Upper lobe of right lung (tissue), 1 donor: Measurements from ENCODE around the gene KIAA0825. TPM values are rescaled to one million over a fixed set of nuclear protein-coding genes. Genes with fewer than 3 reads are reported as not detected.

Experiments used
- ATAC-seq: fragments of 200-7000 bp; cut with Tn5 transposase; one replicate; pipeline ENCODE4 v1.9.1; 2020; ENCODE audit warnings: mild to moderate bottlenecking, moderate library complexity
- DNase-seq: peaks from one replicate; pipeline ENCODE4 v3.0.0-alpha.2; 2020
- H3K27ac ChIP-seq: fragments of 200-600 bp; one replicate; pipeline ENCODE4 v1.8.0; 2022
- H3K27me3 ChIP-seq: fragments of 200-600 bp; one replicate; pipeline ENCODE4 v1.8.0; 2022; ENCODE audit warnings: mild to moderate bottlenecking
- H3K36me3 ChIP-seq: fragments of 200-600 bp; one replicate; pipeline ENCODE4 v1.8.0; 2022
- H3K4me1 ChIP-seq: fragments of 200-600 bp; one replicate; pipeline ENCODE4 v1.8.0; 2022
- H3K4me3 ChIP-seq: fragments of 200-600 bp; one replicate; pipeline ENCODE4 v1.8.0; 2022; ENCODE audit warnings: mild to moderate bottlenecking
- H3K9me3 ChIP-seq: fragments of 200-600 bp; one replicate; pipeline ENCODE4 v1.8.0; 2022
- intact Hi-C: fragments of 100-400 bp; cut with DNase I; formaldehyde crosslinking; loops from one replicate; pipeline ENCODE4 v1.11.0; 2022
- total RNA-seq: library from RNA; stranded (reverse); fragmentation: NEBNext Ultra II Directional; extraction: Animal tissue kit (Norgen Biotek cat#: 25700); gene quantifications from one replicate; pipeline ENCODE4 v1.2.1, GENCODE V29; 2021
- TF ChIP-seq, protein P1 (sequence below): fragments of 200-600 bp; IDR thresholded peaks from one replicate; pipeline ENCODE4 v1.8.0; 2022; ENCODE audit warnings: antibody characterized with exemption
- donor health status: DM: no; HTN: yes; CAD: no; lungs with severe emphysema.

The KIAA0825 gene
- total RNA-seq, 1 donor from 2014 or later: 4.4 TPM

DNA sequence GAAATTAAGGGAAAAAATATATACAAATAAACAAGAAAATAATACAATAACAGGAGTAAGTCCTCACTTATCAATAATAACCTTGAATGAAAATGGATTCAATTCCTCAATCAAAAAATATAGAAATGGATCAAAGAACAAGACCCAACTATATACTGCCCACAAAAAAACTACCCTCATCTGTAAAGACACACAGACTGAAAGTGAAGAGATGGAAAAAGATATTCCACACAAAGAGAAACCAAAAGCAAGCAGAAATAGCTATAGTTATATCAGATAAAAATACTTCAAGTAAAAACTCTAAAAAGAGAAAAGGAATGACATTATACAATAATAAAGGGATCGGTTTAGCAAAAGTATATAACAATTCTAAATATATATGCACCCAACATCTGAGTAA is 66.5 kb downstream of the KIAA0825 start:
- Histone ChIP-seq H3K36me3 (no peaks in the 10 kb centered on the region), H3K27ac (no peak overlapping the region), H3K4me1 (no peaks in the 10 kb centered on the region), H3K27me3 (no peaks in the 10 kb centered on the region), H3K4me3 (no peak overlapping the region), H3K9me3 (no peaks in the 10 kb centered on the region)
- intact Hi-C loops: no loop called here
- TF ChIP-seq, protein P1, sequence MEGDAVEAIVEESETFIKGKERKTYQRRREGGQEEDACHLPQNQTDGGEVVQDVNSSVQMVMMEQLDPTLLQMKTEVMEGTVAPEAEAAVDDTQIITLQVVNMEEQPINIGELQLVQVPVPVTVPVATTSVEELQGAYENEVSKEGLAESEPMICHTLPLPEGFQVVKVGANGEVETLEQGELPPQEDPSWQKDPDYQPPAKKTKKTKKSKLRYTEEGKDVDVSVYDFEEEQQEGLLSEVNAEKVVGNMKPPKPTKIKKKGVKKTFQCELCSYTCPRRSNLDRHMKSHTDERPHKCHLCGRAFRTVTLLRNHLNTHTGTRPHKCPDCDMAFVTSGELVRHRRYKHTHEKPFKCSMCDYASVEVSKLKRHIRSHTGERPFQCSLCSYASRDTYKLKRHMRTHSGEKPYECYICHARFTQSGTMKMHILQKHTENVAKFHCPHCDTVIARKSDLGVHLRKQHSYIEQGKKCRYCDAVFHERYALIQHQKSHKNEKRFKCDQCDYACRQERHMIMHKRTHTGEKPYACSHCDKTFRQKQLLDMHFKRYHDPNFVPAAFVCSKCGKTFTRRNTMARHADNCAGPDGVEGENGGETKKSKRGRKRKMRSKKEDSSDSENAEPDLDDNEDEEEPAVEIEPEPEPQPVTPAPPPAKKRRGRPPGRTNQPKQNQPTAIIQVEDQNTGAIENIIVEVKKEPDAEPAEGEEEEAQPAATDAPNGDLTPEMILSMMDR: no peak
- ATAC-seq: no peak
- DNase-seq: no peak

DNA sequence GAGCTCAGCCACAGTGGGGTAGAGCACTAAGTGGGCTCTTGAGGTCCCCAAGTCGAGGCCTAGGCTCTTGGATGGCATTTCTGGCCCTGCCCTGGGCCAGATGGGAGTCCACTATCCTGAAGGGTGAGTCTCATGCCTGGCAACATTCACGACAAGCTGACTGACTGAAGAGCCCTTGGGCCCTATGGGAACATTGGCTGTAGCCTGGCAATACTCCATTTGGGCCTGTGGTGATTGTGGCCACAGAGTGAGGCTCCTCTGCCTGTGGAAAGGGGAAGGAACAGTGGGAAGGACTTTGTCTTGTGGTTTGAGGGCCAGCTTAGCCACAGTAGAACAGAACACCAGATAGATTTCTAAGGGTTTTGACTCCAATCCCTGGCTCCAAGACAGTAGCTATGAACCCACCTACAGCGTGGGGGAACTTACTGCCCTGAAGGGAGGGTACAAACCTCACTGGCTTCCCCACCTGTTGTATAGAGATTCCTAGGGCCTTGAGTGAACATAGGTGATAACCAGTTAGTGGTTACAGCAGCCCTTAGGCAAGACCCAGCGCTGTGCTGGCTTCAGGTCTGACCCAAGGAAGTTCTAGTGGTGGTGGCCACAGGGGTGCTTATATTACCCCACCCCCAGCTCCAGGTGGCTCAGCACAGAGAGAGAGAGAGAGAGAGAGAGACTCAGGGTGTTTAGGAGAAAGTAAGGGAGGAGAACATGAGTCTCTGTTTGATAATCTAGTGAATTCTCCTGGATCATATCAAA is 72.4 kb downstream of the KIAA0825 start:
- H3K4me3 ChIP-seq: no peak overlapping the region
- peaks cover 9% of the 10 kb centered on the region for H3K4me1 ChIP-seq
- ATAC-seq (peak; percentile 89), DNase-seq (no peak)
- intact Hi-C loops: no loop called here
- no peaks in the 10 kb centered on the region for H3K9me3 ChIP-seq
- TF ChIP-seq, protein P1: no peak
- H3K27ac ChIP-seq: no peak overlapping the region
- no peaks in the 10 kb centered on the region for H3K27me3 ChIP-seq
- H3K36me3 ChIP-seq: no peaks in the 10 kb centered on the region

DNA sequence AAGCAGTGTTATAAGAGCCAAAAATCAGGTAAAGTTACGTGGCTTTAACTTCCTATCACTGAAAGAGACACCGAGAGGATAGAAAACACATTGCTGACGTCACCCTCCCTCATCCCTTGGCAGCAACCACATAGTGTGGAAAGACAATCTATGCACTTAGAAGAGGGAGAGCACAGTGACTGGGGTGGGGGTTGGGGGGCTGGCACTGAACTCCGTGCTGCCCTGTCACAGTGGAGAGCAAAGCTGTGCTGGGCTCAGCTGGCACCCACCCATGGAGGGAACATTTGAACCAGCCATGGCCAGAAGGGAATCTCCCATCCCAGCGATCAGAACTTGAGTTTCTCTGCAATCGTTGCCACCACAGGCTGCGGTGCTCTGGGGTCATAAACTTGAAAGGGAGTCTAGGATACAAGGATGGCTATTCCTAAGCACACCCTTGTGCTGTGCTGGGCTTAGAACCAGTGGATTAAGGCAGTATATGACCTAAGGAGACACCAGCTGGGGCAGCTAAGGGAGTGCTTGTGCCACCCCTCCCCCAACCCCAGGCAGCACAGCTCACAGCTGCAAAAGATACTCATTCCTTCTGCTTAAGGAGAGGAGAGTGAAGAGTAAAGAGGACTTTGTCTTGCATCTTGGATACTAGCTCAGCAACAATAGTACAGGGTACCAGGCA is 73.4 kb downstream of the KIAA0825 start:
- ATAC-seq (no peak), DNase-seq (no peak)
- no peak overlapping the region for H3K4me3 ChIP-seq
- H3K9me3 ChIP-seq: no peaks in the 10 kb centered on the region
- TF ChIP-seq, protein P1: no peak
- H3K27me3 ChIP-seq: no peaks in the 10 kb centered on the region
- peaks cover 9% of the 10 kb centered on the region for H3K4me1 ChIP-seq
- no peaks in the 10 kb centered on the region for H3K36me3 ChIP-seq
- no peak overlapping the region for H3K27ac ChIP-seq
- intact Hi-C loops: no loop called here

DNA sequence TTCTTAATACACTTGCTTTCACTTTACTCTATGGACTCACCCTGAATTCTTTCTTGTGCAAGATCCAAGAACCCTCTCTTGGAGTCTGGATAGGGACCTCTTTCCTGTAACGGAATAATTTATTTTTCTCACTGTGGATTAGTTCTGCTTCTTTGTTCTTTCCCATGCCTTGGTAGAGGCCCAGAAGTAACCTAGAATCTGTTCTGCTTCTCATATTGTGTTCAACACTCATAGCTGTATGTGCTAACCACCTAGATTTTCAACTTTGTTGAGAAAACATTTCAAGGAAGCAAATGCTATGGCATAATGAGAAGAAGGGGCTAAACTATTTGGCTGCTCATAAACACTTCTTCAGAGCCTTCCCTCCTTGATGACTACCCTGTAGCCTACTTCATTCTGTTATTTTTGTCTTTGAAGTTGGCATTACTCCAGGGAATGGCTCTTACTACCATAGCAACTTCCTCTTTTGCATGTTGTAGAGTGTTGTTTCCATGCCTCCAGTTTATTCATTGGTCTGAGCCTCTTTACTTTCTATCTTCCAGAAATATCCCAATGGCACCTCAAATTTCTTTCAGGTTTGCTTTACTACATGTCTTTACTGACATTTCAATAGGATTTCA is 74.3 kb downstream of the KIAA0825 start:
- intact Hi-C loops: no loop called here
- TF ChIP-seq, protein P1: no peak
- ATAC-seq: peak; percentile 79

DNA sequence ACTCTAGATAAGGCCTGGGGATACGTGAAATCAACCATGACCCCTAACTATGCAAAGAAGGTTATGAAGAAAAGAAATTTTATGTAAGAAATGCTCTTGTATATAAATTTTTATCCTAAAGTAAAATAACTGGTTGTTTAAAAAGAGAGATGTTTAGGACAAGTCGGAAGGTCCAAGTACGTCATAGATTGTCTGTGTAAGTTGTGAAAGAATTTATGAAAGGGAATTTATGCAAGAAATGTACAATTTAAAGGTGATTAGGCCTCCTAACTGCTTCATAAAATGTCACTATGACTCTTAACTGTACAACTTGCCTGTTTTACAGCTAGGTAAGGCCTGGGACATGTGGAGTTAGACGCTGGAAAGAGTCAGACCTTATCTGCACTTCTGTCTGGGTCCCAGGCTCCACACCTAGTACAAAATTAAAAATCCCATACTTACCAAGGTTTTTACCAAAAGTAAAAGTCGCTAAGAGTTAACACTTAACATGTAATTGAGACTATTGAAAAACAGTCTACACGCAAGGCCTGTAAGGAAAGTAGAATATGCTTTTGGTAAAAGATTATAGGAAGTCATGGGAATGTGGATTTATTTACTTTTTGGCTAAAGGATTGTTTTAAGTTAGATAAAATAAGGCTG is 77.4 kb downstream of the KIAA0825 start:
- no peaks in the 10 kb centered on the region for H3K27me3 ChIP-seq
- H3K4me3 ChIP-seq: no peak overlapping the region
- DNase-seq (no peak), ATAC-seq (no peak)
- H3K36me3 ChIP-seq: no peaks in the 10 kb centered on the region
- TF ChIP-seq, protein P1: no peak
- H3K9me3 ChIP-seq: no peaks in the 10 kb centered on the region
- intact Hi-C loops: no loop called here
- peaks cover 9% of the 10 kb centered on the region for H3K4me1 ChIP-seq
- H3K27ac ChIP-seq: no peak overlapping the region

More for the DNA sequence above, 74.3 kb downstream of the KIAA0825 start:
- H3K27ac ChIP-seq: no peak overlapping the region
- no peak overlapping the region for H3K4me3 ChIP-seq
- H3K27me3 ChIP-seq: no peaks in the 10 kb centered on the region
- H3K4me1 ChIP-seq: peaks cover 9% of the 10 kb centered on the region
- no peaks in the 10 kb centered on the region for H3K9me3 ChIP-seq
- no peaks in the 10 kb centered on the region for H3K36me3 ChIP-seq
- no peak for DNase-seq
